ENCODE results near the gene TMEM82.
"Not testable (repeated sequence)": the region's sequence is repeated elsewhere in the genome, so short reads cannot be mapped to it uniquely, and the experiment has no call there.

Gene TMEM82

DNA sequence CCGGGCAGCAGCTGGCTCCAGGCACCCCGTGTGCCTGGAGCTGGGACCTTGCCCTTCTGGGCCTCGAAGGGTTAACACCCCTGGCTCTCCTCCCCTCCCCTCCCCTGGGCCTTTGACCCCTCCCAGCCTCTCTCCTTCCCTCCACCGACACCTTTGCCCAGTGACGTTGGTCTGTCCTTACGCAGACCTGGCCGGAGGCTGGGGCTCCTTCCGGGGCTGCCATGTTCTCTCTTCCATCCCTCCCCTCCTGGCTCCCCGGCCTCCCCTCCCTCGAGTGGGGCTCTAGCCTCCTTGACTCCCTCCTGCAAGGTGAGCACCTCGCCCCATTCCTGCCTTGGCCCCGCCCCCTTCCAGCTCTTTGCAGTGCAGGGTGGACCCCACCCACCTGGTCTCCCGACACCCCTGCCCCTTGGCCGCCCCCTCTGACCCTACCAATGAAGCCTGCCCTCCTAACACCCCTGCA, at the start of gene TMEM82:
TSS of gene TMEM82 (plus strand) at position 161 of the 463 bp plus-strand sequence. CDS start at position 222, 61 bp downstream.
- DNase-seq (ENCODE audit: low read depth) = no peak

DNA sequence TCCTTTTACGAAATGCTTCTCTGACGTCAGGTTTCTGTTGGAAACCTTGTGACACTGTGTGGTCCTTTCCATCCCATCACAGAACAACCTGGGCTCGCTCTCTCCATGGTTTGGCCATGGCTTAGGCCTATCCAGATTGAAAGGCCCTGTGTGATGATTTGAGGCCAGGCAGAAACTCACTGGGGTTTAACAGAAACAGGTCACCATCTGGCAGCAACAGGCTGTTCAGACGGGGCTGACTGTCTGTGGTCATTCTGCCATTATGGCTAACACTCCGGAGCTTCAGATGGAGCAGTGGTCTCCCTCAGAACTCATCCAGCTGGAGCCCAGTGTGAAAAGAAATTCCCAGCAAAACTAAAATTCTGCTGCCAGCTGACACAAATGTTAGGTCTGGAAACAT, 48.9 kb upstream of the TMEM82 start:
- DNase-seq (ENCODE audit: low read depth) = no peak

DNA sequence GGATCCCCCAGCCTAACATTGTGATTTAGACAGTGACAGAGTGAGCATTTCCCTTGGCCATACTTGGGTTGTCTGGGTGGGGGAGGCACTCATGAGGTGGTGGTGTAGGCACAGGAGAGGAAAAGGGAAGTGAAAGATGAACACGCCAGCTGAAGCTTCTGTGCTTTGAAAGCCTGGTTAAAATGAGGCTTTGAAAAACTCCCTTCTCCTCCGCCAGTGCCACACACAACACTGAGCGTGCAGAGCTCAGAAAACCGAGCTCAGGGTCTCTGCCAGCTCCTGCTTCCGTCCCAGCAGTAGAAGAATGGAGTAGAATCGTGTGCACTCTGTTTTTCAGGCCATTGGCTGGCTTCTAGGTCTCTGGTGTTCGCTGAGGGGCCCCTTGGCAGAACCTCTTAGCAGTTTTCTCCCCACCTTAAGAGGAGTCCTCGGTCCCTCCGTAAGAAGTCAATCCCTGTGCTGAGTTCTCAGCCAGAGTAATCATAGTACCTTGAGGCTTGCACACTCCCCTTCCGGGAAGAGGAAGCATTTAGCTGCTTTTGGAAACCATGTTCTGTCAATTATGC, 45.3 kb upstream of the TMEM82 start:
- no peak for DNase-seq (ENCODE audit: low read depth)

DNA sequence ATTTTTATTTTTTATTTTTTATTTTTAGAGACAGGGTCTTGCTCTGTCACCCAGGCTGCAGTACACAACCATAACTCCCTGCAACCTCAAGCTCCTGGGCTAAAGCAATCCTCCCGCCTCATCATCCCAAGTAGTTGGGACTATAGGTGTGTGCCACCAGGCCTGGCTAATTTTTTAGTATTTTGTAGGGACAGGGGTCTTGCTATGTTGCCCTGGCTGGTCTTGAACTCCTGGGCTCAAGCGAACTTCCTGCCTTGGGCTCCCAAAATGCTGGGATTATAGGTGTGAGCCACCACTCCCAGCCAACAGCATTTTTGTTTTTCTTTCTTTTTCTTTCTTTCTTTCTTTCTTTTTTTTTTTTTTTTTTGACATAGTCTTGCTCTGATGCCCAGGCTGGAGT, 44.1 kb upstream of the TMEM82 start:
- DNase-seq (ENCODE audit: low read depth) = no peak

DNA sequence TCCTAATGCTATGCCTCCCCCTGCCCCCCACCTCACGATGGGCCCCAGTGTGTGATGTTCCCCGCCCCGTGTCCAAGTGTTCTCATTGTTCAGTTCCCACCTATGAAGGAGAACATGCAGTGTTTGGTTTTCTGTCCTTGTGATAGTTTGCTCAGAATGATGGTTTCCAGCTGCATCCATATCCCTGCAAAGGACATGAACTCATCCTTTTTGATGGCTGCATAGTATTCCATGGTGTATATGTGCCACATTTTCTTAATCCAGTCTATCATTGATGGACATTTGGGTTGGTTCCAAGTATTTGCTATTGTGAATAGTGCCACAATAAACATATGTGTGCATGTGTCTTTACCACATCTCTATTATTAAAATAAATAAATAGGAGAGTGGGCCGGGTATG, 43.0 kb upstream of the TMEM82 start:
- DNase-seq (ENCODE audit: low read depth) = not testable (repeated sequence)

DNA sequence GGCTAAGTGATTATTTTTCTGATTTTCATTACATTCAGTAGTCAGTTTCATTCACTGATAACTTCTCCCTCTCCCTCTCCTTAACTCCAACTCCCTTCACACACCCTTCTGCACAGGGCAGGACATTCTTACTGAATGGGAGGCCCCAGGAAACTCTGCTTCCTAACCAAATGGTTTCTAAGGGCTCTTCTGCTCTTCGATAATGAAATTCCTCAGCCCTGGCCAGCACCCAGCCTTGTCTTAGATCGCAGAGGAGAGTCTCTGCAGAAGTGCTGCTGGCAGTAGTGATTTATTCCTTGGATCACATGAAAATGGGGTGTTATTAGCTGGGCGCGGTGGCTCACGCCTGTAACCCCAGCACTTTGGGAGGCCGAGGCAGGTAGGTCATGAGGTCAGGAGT, 41.8 kb upstream of the TMEM82 start:
- no peak for DNase-seq (ENCODE audit: low read depth)

DNA sequence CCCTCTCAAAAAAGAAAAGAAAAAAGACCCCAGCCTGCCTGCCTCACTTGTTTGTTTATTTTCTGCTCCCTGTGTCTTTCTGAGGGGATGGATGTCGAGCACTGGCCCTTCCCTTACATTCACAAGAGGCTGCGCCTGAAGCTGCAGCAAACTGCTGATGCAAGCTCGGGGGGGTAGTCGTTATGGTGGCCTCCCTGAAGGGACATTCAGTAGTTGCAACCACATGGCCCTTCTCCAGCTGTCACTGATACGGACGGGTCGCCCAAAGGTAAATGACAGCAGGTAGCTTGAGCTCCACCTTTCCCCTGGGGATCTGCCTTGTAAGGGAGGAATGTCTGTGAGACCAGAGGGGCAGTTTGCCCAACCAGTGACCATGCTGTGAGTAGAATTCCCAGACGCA, 40.5 kb upstream of the TMEM82 start:
- no peak for DNase-seq (ENCODE audit: low read depth)

DNA sequence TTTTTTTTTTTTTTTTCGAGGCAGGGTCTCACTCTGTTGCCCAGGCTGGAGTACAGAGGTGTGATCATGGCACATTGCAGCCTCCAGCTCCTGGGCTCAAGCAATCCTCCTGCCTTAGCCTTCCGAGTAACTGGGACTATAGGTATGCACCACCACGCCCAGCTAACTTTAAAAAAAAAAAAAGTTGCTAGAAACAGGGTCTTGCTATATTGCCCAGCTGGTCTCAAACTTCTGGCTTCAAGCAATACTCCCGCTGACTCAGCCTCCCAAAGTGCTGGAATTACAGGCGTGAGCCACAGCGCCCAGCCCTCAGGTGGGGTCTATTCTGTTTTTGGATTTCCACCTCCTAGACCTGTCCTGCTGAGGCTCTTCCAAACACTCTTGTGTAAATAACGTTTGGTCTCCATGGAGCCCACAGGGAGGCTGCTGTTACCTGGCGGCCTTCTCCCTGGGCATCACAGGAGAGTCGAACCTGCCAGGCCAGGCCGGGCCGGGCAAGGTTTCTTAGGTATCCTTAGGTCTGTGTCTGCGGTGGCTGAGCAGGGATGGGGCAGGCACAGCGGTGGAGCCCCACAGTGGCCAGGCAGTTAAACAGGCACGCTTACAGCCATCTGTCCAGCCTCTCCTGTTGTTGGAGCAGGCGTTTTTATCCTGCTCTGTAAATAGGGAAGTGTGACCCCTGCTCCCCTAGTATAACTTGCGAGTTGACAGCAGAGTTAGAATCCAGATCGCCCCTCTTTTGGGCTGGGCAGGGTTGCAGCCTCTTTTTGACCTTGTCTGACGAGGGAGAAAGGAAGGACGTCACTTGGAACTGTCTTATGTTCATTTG, 39.4 kb upstream of the TMEM82 start:
- DNase-seq (ENCODE audit: low read depth) = no peak

DNA sequence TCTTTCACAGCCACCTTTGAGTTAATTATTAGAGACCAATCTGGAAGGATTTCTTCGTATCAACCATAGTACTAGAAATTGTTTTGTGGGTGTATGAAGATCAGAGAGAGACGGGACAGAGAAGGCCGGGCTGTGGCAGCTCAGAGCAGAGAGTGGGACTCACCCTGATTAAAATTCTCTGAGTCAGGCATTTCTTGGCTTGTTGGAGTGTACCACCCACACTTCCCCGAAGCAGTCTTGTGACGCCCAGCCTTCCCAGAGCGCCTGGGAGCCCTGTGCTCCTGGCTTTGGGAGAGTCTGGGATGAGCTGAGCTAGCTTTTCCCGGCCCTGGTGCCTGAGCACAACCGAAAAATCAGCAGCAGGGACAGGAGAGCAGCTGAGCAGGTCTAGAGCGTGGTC, 38.7 kb upstream of the TMEM82 start:
- no peak for DNase-seq (ENCODE audit: low read depth)

DNA sequence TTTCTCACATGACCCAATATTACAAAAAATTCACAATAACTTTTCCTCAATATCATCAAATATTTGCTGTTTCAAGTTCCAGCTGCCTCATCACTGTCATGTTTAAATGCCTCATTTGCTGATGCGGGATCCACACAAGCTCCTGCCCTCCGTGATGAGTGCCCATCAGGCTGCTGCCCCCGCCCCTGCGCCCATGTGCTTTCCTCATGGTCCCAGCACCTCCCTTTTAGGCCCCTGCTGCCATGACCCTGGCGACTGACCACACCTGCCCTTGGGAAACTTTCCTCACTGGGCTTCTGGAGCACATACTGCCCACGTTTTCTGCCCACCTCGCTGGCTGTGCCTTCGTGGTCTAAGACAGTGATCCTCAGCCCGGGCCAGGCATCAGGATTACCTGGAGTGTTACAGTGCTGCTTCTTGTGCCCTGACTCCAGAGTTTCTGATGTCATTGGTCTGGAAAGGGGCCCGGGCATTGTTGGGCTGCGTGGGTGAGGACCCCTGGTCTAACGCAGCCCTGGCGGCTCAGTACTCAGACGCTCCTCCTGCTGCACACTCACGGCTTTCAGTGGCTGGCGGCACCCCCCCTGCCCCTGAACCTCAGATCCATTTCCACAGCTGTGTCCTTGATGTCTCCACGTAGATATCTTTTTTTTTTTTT, 37.6 kb upstream of the TMEM82 start:
- no peak for DNase-seq (ENCODE audit: low read depth)

DNA sequence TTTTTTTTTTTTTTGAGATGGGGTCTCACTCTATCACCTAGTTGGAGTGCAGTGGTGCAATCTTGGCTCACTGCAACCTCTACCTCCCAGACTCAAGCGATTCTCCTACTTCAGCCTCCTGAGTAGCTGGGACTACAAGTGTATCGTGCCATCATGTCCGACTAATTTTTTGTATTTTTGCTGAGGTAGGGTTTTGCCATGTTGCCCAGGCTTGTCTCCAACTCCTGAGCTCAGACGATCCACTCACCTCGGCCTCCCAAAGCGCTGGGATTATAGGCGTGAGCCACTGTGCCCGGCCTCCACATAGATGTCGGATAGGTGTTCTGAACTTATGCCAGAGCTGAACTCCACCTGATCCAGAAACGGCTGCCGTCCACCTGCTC, 37.1 kb upstream of the TMEM82 start:
- no peak for DNase-seq (ENCODE audit: low read depth)

DNA sequence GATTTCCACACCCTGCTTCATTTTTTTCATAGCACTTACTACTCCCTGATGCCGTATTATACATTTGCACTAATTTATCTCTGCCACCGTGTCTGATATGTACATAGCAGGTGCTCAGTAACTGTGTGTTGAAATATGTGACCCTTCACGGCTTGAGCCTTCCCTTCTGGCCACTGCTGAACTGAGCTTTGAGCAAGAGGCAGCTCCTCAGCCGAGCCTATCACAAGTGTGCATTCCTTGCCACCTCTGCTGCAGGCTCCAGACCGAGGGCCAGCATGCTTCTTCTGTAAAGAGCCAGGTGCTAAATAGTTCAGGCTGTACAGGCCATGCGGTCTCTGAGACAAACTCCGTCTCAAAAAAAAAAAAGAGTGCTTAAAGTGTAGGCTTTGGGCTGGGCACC, 35.5 kb upstream of the TMEM82 start:
- no peak for DNase-seq (ENCODE audit: low read depth)

DNA sequence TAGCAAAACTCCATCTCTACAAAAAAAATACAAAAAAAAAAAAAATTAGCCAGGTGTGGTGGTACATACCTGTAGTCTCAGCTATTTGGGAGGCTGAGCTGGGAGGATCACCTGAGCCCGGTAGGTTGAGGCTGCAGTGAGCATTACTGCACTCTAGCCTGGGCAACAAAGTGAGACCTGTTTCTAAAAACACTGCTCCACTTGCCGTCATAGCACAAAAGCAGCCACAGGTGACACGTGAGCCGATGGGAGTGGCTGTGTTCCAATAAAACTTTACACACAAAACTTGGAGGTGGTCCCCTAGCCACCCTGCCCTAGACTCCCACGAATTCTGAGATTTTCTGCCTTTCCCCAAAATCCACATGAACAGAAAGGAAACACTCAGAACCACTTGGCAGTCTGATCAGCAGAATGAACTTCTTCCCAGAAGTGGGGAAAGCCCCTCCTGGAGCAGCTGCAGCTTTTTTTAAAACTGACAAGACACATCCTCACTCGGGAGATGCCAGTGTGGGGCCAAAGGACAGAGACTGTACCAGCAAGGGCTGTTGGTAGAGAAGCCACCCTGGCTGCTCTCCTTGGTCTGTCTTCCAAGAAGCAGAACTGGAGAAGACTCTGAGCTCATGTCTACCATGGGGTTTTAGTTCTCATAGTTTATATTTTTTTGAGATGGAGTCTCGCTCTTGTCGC, 34.9 kb upstream of the TMEM82 start:
- no peak for DNase-seq (ENCODE audit: low read depth)

DNA sequence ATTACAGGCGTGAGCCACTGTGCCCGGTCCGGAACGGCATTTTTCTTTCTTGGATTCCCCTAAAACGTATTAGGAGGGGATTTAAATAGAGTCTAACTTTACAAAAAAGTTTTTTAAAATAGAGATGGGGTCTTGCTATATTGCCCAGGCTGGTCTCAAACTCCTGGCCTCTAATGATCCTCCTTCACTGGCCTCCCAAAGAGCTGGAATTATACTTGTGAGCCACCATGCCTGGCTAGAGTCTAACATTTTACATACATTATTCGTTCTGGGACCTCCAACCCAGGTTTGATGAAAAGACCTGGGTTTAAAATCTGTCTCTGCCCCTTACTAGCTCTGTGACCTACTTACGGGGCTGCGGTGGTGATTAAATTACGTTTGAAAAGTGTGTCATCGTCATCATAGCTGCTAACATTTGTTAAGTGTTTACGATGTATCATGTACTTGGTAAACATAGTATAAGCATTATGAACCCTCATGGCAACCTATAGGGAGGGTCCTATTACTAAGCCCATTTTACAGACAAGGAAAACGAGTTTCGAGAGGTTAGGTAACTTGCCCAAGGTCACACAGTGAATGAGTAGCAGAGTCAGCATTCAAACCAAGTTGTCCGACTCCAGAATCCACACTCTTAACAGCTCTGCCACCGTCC, 33.7 kb upstream of the TMEM82 start:
- no peak for DNase-seq (ENCODE audit: low read depth)

DNA sequence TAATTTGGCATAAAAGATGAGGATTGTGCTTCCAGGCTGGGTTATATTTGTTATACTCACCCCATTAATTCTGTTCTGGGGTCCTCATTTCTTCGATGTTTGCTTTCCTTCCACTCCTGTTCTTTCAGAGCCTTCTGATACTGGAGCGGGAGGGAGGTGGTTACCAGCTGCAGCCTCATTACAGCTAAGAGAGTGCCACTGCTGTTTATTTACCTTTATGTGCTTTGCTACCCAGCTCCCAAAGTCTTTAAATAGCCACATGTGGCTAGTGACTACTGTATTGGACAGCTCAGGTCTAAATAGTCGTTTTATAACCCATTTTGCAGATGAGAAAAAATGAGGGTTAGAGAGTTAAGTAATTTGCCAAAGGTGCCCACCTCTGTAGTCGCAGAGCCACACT, 33.1 kb upstream of the TMEM82 start:
- no peak for DNase-seq (ENCODE audit: low read depth)

DNA sequence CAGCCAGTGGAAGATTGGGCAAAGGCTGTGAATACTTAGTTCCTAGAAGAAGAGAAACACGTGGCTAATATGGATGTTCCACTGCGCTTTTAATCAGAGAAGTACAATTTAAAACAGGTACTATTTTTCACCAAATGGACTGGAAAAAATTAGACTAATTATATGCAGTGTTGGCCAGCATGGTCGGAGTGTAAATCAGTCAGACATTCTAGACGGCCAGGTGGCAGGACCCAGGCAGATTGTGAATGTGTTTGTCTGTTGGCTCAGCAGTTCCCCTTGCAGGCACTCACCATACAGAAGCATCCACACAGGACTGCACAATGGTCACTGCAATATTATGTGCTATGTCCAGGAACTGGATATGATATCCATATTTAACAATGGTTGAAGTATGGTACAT, 30.1 kb upstream of the TMEM82 start:
- DNase-seq (ENCODE audit: low read depth) = no peak

DNA sequence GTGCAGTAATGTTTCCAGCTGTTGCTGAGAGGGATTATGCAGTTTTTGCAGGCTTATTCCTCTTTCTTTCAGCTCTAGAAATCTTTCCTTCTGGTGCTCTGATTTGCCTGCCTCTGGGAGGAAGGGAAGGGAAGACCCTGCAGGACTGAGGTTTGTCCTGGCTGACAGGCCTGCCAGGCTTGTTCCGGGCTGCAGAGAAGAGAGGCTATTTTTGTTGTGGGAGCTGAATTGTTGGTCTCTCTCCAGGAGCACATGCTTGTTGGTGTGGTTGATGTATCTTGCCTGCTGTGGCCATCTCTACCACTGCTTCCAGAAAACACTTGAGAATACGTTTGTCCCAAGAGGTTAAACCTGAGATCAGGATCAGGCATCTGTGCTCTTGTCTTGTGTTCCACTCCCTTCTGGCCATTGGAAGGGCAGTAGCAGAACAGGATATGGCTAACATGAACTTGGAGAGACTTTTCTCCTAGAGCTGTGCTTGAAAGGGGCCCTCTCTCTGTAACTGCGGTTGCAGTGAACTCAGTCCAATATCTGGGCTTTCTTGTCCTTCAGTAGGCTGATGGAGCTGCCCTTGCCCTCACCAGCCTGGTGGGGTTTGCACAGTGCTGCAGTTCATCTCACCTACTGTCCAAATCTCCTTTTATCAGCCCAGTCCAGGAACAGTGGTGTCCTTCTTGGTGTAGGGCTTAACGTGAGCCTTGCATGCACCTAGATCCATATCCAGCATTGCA, 27.7 kb upstream of the TMEM82 start:
- no peak for DNase-seq (ENCODE audit: low read depth)

DNA sequence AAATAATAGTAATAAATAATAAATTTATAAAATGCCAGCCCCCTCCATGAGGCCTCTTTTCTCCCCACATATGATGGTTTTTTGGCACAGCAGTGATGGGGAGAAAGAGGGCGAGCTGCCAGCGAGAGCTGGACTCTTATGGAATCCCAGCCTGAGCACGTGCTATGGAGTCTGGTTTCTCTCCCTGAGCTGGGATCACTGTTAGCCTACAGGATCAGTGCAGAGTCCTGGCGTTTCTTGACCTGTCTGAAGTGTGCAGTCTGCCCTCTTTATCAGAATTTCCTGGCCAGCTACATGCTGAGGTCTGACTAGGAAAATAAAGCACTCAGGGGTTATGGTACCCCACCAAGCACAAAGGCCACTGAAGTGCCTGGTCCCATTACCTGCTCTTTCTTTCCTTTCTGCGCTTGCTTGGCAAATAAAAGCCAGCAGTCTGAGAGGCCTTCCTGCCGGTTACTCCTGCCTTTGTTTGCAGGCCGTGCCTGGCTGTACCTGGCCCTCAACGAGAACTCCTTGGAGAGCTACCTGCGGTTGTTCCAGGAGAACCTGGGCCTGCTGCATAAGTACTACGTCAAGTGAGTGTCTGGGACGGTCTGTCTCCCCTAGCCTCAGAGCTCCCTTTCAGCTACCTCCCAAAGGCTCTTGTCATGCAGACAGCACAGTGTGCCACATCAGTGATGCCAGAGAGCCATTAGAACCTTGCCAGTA, 24.7 kb upstream of the TMEM82 start:
- DNase-seq (ENCODE audit: low read depth) = no peak

DNA sequence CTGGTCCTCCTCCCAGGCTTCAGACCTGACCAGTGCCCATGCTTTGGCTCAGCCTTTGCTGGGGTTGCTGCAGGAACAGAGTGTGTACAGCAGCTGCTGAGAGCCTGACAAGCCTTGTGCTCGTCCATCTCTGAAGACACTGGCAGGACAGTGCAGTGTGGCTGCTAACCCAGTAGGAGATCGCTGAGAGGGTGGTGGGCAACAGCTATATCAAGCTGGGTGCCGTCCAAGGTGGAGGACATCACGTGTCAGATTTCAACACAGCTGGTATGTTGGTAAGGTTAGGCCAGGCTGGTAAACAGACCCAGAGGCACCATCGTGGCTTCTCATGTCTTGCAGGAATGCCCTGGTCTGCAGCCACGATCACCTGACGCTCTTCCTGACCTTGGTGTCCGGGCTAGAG, 24.1 kb upstream of the TMEM82 start:
- no peak for DNase-seq (ENCODE audit: low read depth)

DNA sequence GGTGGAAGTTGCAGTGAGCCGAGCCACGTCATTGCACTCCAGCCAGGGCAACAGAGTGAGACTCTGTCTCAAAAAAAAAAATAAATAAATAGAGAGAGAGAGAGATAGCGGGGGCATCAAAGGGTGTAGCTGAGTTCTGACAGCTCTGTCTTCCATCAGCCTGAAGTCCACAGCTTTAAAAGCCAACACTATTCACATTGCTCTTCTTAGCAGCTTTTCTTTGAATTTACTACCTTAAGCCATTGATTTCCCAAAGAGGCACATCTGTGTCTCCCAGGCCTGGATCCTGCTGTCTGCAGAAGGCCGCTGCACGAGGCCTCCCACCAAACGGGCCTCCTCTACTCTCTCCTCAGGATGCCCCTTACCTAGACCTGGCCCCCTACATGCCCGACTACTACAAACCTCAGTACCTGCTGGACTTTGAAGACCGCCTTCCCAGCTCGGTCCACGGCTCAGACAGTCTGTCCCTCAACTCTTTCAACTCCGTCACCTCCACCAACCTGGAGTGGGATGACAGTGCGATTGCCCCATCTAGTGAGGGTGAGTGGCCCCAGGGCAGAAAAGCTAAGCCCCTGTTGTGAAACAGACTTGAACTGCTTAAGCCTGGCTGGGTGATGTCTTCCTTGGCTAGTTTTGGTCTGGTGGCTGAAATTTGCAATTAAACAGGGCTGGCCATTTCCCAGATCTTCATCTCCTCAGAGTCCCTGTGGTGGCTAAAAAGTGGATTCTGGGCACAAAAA, 22.7 kb upstream of the TMEM82 start:
- DNase-seq (ENCODE audit: low read depth) = no peak
